KBM-7 (cell line): Measurements from ENCODE around the gene KCNK15.
"Not testable (repeated sequence)": the region's sequence is repeated elsewhere in the genome, so short reads cannot be mapped to it uniquely, and the experiment has no call there.

ENCODE experiments used
- DNase-seq: peaks from one replicate; pipeline ENCODE4 v3.0.0-alpha.2; 2015
- in situ Hi-C: fragments of 300-500 bp; cut with MboI; formaldehyde crosslinking; loops from 2 replicates; pipeline ENCODE4 v1.14.3; 2020; ENCODE audit warnings: low sequenced_read_pairs, low pct_unique_long_range_greater_than_20kb, mixed read lengths

The KCNK15 gene

GRCh38 chr20:44752099-44752931, 6.7 kb downstream of the KCNK15 start:
- in situ Hi-C loops = no loop called here
- DNase-seq = no peak

GRCh38 chr20:44754554-44754953, 8.9 kb downstream of the KCNK15 start:
- DNase-seq = no peak
- in situ Hi-C loops = no loop called here

GRCh38 chr20:44756011-44756688, 10.5 kb downstream of the KCNK15 start:
- DNase-seq = no peak
- in situ Hi-C loops = no loop called here

GRCh38 chr20:44756956-44757355, 11.3 kb downstream of the KCNK15 start:
- in situ Hi-C loops = no loop called here
- DNase-seq = no peak

- no peak for DNase-seq
- in situ Hi-C loops = no loop called here
These were observed 12.8 kb downstream of the KCNK15 start for GRCh38 chr20:44758247-44759101.

- in situ Hi-C loops = no loop called here
- DNase-seq = no peak
These were observed 13.9 kb downstream of the KCNK15 start for GRCh38 chr20:44759595-44759994.

GRCh38 chr20:44761423-44761822, 15.8 kb downstream of the KCNK15 start:
- in situ Hi-C loops = no loop called here
- DNase-seq = no peak

- in situ Hi-C loops = no loop called here
- DNase-seq = no peak
These were observed 16.9 kb downstream of the KCNK15 start for GRCh38 chr20:44762466-44763140.

GRCh38 chr20:44763798-44764197, 18.1 kb downstream of the KCNK15 start:
- in situ Hi-C loops, DNase-seq: not testable (repeated sequence)

- DNase-seq = no peak
- in situ Hi-C loops = no loop called here
These were observed 19.4 kb downstream of the KCNK15 start for GRCh38 chr20:44765091-44765490.

- in situ Hi-C loops = no loop called here
- no peak for DNase-seq
These were observed 20.2 kb downstream of the KCNK15 start for GRCh38 chr20:44765701-44766347.

- in situ Hi-C loops = no loop called here
- DNase-seq = no peak
These were observed 22.6 kb downstream of the KCNK15 start for GRCh38 chr20:44768256-44768655.

GRCh38 chr20:44768854-44769480, 23.3 kb downstream of the KCNK15 start:
- DNase-seq = no peak
- in situ Hi-C loops = no loop called here

- in situ Hi-C loops = no loop called here
- DNase-seq = no peak
These were observed 23.8 kb downstream of the KCNK15 start for GRCh38 chr20:44769481-44769863.

GRCh38 chr20:44770484-44771171, 25.0 kb downstream of the KCNK15 start:
- in situ Hi-C loops = no loop called here

GRCh38 chr20:44771172-44771535, 25.5 kb downstream of the KCNK15 start:
- DNase-seq = no peak
- in situ Hi-C loops = no loop called here

More at GRCh38 chr20:44770484-44771171, 25.0 kb downstream of the KCNK15 start:
- DNase-seq = no peak

GRCh38 chr20:44772636-44773035, 27.0 kb downstream of the KCNK15 start:
- in situ Hi-C loops = no loop called here

More at GRCh38 chr20:44772636-44773035, 27.0 kb downstream of the KCNK15 start:
- DNase-seq = no peak
